Stimulated activated CD4-positive, alpha-beta T cell treated with anti-CD3 and anti-CD28 coated beads, Interleukin-15, amount 100 ng/mL, for 24 hours (primary cell): ENCODE data around the gene NONO.
"Not testable (repeated sequence)": the region's sequence is repeated elsewhere in the genome, so short reads cannot be mapped to it uniquely, and the experiment has no call there.

Experiments
- DNase-seq: peaks from one replicate; pipeline ENCODE4 v3.0.0-alpha.2; 2020

NONO gene

GRCh38 chrX:71292669-71293365 is 9.4 kb downstream of the NONO start:
- DNase-seq, result no peak

GRCh38 chrX:71296806-71297205 is 13.4 kb downstream of the NONO start:
- DNase-seq, result no peak

GRCh38 chrX:71298119-71298518 is 14.7 kb downstream of the NONO start:
- DNase-seq, result no peak

DNA sequence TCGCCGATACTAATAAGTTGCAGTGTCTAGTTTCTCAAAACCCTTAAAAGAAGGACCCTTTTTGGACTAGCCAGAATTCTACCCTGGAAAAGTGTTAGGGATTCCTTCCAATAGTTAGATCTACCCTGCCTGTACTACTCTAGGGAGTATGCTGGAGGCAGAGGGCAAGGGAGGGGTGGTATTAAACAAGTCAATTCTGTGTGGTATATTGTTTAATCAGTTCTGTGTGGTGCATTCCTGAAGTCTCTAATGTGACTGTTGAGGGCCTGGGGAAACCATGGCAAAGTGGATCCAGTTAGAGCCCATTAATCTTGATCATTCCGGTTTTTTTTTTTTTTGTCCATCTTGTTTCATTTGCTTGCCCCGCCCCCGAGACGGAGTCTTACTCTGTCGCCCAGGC is 16.6 kb downstream of the NONO start:
- DNase-seq, result not testable (repeated sequence)

DNA sequence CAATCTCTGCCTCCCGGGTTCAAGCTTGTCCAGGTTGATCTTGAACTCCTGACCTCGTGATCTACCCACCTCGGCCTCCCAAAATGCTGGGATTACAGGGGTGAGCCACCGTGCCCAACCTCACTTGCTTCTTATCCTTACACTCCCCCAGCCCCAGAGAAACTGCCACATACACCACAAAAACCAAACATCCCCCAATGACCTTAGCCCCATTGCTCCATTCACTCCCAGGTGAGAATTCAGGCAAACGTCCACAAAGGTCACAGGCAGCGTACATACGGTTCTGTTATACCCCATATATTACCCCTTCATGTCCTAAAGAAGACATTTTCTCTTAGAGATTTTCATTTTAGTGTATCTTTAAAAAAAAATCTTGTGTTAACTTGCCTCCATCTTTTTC is 17.1 kb downstream of the NONO start:
- not testable (repeated sequence) for DNase-seq

- DNase-seq, result no peak
Observed at GRCh38 chrX:71301195-71301924, 17.9 kb downstream of the NONO start, which contains the start of gene ITGB1BP2. TSS of gene ITGB1BP2 (plus strand) at chrX:71301750. CDS start at chrX:71301807, 57 bp downstream.

- DNase-seq, result no peak
Observed at GRCh38 chrX:71302461-71303213, 19.2 kb downstream of the NONO start.

DNA sequence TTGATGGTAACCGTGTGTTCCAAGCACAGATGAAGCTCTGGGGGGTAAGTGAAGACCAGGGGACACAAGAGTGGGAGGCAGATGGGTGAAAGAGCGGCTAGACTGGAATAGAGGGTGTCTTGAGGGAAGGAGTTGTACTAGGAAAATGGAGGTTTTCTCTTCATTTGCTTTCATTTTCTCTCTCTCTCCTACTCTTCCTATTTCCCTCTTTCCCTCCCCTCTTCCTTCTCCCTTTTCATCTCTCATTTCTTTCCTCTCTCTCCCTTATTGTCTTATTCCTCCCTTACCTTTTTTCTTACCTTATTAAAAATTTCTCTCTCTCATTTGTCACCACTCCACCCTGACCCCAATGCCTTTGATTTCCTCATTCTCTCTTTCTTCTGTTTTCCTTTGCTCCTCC is 21.1 kb downstream of the NONO start:
- DNase-seq, result no peak

DNA sequence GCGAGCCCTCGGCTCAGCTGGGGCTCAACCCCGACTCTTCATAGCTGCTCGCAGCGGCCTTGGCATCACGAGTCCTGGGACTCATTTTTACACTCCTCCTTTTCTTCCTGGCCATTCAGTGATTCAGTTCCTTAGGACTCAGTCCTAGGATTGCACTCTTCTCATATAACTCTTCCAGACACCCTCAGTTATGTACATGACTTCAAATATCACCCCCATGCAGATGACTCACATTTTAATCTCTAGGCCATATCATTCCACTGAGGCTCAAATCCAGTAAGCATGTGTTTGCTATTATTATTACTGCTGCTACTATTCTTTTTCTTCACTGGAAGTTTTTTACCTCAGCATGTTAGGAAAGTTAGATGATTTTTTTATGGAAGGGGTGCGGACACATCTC is 32.5 kb downstream of the NONO start:
- DNase-seq, result no peak

- not testable (repeated sequence) for DNase-seq
Observed at GRCh38 chrX:71316959-71317358, 33.5 kb downstream of the NONO start.

- DNase-seq, result no peak
Observed at GRCh38 chrX:71320126-71320525, 36.7 kb downstream of the NONO start.

- DNase-seq, result no peak
Observed at GRCh38 chrX:71321731-71322130, 38.3 kb downstream of the NONO start.

GRCh38 chrX:71324452-71324851 is 41.0 kb downstream of the NONO start:
- DNase-seq, result not testable (repeated sequence)

GRCh38 chrX:71326394-71326793 is 43.0 kb downstream of the NONO start:
- no peak for DNase-seq

DNA sequence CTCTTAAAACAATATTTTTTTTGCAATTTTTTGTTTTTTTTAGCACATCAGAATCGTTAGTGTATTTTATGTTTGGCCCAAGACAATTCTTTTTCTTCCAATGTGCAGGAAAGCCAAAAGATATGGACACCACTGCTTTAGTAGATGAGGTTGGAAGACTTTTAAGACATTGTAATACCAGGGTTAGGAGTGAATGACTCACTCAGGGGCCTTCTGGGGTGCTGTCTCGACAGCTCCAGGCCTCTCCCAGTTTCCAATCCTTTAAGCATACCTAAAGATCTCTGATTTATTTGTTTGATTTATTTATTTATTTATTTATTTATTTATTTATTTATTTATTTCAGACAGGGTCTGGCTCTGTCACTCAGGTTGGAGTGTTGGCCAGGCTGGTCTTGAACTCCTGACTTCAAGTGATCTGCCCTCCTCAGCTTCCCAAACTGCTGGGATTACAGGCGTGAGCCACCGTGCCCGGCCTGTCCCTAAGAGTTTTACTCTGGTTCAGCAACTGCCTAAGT is 65.8 kb downstream of the NONO start:
- DNase-seq, result not testable (repeated sequence)

DNA sequence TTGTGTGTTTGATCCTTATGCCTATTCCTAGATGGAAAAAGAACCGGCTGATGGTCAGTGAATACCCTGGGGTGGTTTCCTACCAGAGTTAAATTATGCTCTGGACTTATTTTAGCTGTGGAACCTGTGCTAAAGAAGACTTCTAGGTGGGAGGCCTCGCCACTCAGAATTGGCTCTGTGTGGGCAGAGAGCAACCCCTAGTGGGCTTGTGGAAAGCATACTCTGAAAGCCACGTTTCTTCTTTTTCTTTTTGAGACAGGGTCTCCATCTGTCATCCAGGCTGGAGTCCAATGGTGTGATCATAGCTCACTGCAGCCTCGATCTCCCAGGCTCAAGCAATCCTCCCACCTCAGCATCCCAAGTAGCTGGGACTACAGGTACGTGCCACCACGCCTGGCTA is 66.4 kb downstream of the NONO start:
- DNase-seq, result not testable (repeated sequence)
